ENCODE results near the gene SERPIND1. TPM values are rescaled to one million over a fixed set of nuclear protein-coding genes. Genes with fewer than 3 reads are reported as not detected.

The SERPIND1 gene
- total RNA-seq, 4 donors from 2014 or later: 0.15 TPM; not detected in 3

GRCh38 chr22:20834206-20834605 is 60.3 kb downstream of the SERPIND1 start:
- no peak for ATAC-seq
- WGBS, 2 donors (ENCODE audit: low coverage in 1 of 2): 55 to 58% methylated on average over 3 of the region's 3 CpGs
- Histone ChIP-seq H3K27ac (no peak overlapping the region), H3K36me3 (peaks cover 4 to 56% of the 10 kb centered on the region in 2 donors), H3K4me3 (no peak overlapping the region), H3K27me3 (no peaks in the 10 kb centered on the region), H3K9me3 (no peaks in the 10 kb centered on the region), H3K4me1 (peaks cover 0 to 8% (median 0%) of the 10 kb centered on the region in 3 donors)
- TF ChIP-seq POLR2A (IDR thresholded peaks at IDR 0.05) (no peak), EP300 (IDR thresholded peaks at IDR 0.05) (no peak), POLR2AphosphoS5 (IDR thresholded peaks at IDR 0.05) (no peak)
- TF ChIP-seq, protein P1, sequence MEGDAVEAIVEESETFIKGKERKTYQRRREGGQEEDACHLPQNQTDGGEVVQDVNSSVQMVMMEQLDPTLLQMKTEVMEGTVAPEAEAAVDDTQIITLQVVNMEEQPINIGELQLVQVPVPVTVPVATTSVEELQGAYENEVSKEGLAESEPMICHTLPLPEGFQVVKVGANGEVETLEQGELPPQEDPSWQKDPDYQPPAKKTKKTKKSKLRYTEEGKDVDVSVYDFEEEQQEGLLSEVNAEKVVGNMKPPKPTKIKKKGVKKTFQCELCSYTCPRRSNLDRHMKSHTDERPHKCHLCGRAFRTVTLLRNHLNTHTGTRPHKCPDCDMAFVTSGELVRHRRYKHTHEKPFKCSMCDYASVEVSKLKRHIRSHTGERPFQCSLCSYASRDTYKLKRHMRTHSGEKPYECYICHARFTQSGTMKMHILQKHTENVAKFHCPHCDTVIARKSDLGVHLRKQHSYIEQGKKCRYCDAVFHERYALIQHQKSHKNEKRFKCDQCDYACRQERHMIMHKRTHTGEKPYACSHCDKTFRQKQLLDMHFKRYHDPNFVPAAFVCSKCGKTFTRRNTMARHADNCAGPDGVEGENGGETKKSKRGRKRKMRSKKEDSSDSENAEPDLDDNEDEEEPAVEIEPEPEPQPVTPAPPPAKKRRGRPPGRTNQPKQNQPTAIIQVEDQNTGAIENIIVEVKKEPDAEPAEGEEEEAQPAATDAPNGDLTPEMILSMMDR (IDR thresholded peaks at IDR 0.05): no peak

GRCh38 chr22:20834725-20835124 is 60.8 kb downstream of the SERPIND1 start:
- TF ChIP-seq EP300 (IDR thresholded peaks at IDR 0.05) (no peak), POLR2AphosphoS5 (IDR thresholded peaks at IDR 0.05) (no peak), POLR2A (IDR thresholded peaks at IDR 0.05) (no peak)
- TF ChIP-seq, protein P1 (IDR thresholded peaks at IDR 0.05): no peak
- no peak for ATAC-seq
- 93 to 100% methylated on average over 1 to 3 of the region's 3 CpGs for WGBS, 2 donors (ENCODE audit: low coverage in 1 of 2)
- Histone ChIP-seq H3K27ac (no peak overlapping the region), H3K36me3 (peaks cover 4 to 52% of the 10 kb centered on the region in 2 donors), H3K4me1 (peaks cover 0 to 8% (median 0%) of the 10 kb centered on the region in 3 donors), H3K9me3 (no peaks in the 10 kb centered on the region), H3K27me3 (no peaks in the 10 kb centered on the region), H3K4me3 (no peak overlapping the region)

Other genes with a start within 250 kb of the SERPIND1 start
- gene PI4KA, start 84.7 kb downstream of the SERPIND1 start, total RNA-seq: 100 to 1,000 TPM in 2 of 4 donors, 10 to 100 TPM in 2; 45.7 to 113 (median 87.5) TPM
- 10 to 100 TPM; 22.1 to 33.8 (median 27.1) TPM for gene SNAP29, start 84.9 kb downstream of the SERPIND1 start, total RNA-seq
- gene CRKL, start 143.3 kb downstream of the SERPIND1 start, total RNA-seq: 10 to 100 TPM; 42.5 to 55.8 (median 46.0) TPM
- 1 to 10 TPM in 2 of 4 donors, under 1 TPM in 1, not detected in 1; 0.27 to 3.2 (median 2.0) TPM for gene AIFM3, start 193.1 kb downstream of the SERPIND1 start, total RNA-seq
- gene LZTR1, start 208.2 kb downstream of the SERPIND1 start, total RNA-seq: 10 to 100 TPM; 45.4 to 63.0 (median 53.4) TPM
- 10 to 100 TPM; 38.5 to 49.0 (median 42.5) TPM for gene THAP7, start 228.0 kb downstream of the SERPIND1 start, total RNA-seq
- gene P2RX6, start 241.1 kb downstream of the SERPIND1 start, total RNA-seq: under 1 TPM in 3 of 4 donors, not detected in 1; 0.35 to 0.47 (median 0.40) TPM

All from gastroesophageal sphincter (tissue), 4 donors.